ENCODE data around the gene FXYD6. TPM values are rescaled to one million over a fixed set of nuclear protein-coding genes. Genes with fewer than 3 reads are reported as not detected.

Gene FXYD6
- total and polyA plus RNA-seq, 2 of the 8 experiments (the other 6 are each of a cell fraction or from before 2014, with no cell fraction given) = 44.6 to 117 TPM

DNA sequence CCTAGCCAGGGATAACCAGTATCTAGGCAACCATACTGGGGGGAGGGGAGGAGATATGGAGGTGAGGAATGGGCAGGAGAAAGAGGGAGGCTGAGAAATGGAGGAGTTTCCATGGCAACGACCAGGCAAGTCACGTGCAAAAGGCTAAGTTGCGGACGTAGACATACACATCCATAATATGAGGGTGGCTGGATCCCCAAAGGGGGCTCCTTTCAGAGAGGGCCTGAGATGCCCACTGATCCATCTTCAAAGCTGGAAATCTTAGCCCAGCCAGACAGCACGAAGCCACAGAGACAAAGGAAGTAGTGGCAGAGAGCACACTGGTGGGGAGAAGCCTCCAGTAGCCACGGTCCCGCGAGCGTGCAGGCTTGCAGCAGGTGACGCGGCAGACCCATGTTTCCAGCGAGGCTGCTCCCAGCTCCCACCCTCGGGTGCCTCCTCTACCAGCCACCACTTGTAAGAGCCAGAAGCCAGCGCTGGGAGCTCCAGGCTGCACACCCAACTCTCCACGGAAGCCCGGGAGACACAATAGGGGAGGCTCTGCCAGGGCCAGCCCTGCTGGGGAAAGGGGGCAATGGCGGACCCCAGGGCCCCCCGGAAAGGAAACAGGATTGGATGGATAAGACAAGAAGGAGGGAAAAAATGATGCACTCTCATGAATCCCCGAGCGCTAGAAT, 938 bp downstream of the FXYD6 start:
- H2AFZ ChIP-seq (ENCODE audit: low read length) = peak overlapping the region; percentile 26
- DNase-seq (ENCODE audit: low read depth in 1 of 2, low spot score in 2 of 2) (peak in 1 of 2 experiments; percentile 59), FAIRE-seq (no peak)
- H3K23me2 ChIP-seq (ENCODE audit: low read depth, low read length) = peaks cover 25% of the 10 kb centered on the region
- peak overlapping the region; percentile 96 for H3K18ac ChIP-seq (ENCODE audit: extremely low read depth, low read length)
- H2BK120ac ChIP-seq (replicated peaks; ENCODE audit: low read depth, low read length) = no peak overlapping the region
- peak overlapping the region; percentile 98; the same call in 1 of the 2 replicates for H2BK12ac ChIP-seq (ENCODE audit: low read depth, low read length)
- ChIA-PET POLR2A (ENCODE audit: partially characterized antibody) (interaction anchor here (1.2 to 1.9 kb wide), 6 partner anchors 14 to 71 kb away, joined by 3 to 12 read pairs (median 4); no protein-coding TSS in a partner anchor), CTCF (ENCODE audit: partially characterized antibody) (interaction anchor here (1.0 to 4.7 kb wide), 6 partner anchors 10 to 69 kb away, joined by 3 to 30 read pairs (median 4); no protein-coding TSS in a partner anchor)
- H2BK15ac ChIP-seq (ENCODE audit: low read length) = peak overlapping the region; percentile 84; the same call in 1 of the 2 replicates
- no peak overlapping the region for H3K56ac ChIP-seq (replicated peaks; ENCODE audit: insufficient read length, low read depth, low read length)
- H3K4ac ChIP-seq (replicated peaks; ENCODE audit: insufficient read length, low read depth, low read length) = no peak overlapping the region
- H3K27me3 ChIP-seq (replicated peaks in 1 of 4; ENCODE audit: control insufficient read depth in 3 of 4, extremely low read depth in 1 of 4, insufficient read depth in 3 of 4, low read length in 3 of 4) = peaks cover 0 to 17% (median 15%) of the 10 kb centered on the region in 4 experiments; a peak in 4 of 7 replicates
- WGBS, 2 experiments (ENCODE audit: extremely low coverage in 1 of 2, insufficient coverage in 1 of 2, insufficient read length in 1 of 2, insufficient replicate concordance in 2 of 2, low coverage in 1 of 2, low lambda C conversion rate in 2 of 2, missing lambda C conversion rate in 1 of 2) = 8% methylated on average over 20 of the region's 20 CpGs; no CpG with 5 or more reads in 1 of the 2 experiments
- H3K4me1 ChIP-seq (replicated peaks in 1 of 4; ENCODE audit: control insufficient read depth in 3 of 4, insufficient read depth in 4 of 4, low read length in 3 of 4) = peaks cover 11 to 30% (median 23%) of the 10 kb centered on the region in 4 experiments
- H3K9ac ChIP-seq (replicated peaks in 1 of 4; ENCODE audit: extremely low read depth in 1 of 4, low read depth in 3 of 4, low read length in 3 of 4) = peak overlapping the region in 3 of 4 experiments; percentile 26 to 77 (median 75); a peak in 6 of 7 replicates
- no peak overlapping the region for H3K27ac ChIP-seq (ENCODE audit: low read depth, low read length)
- peak overlapping the region; percentile 99 to 100 for H3K4me2 ChIP-seq (ENCODE audit: insufficient read depth in 1 of 2, low read depth in 2 of 2, low read length in 2 of 2)
- peak overlapping the region; percentile 83; the same call in 1 of the 2 replicates for H2BK20ac ChIP-seq (ENCODE audit: low read length)
- H3K23ac ChIP-seq (ENCODE audit: insufficient read length) = no peak overlapping the region
- H3K4me3 ChIP-seq (ENCODE audit: extremely low read depth in 1 of 4, insufficient read depth in 2 of 4, low read depth in 3 of 4, low read length in 4 of 4) = peak overlapping the region; percentile 86 to 96 (median 87)
- H2AK5ac ChIP-seq (ENCODE audit: low read depth, low read length) = peak overlapping the region; percentile 29; the same call in 1 of the 2 replicates
- peak overlapping the region; percentile 92 for H4K91ac ChIP-seq (replicated peaks; ENCODE audit: insufficient read length, low read length)
- peaks cover 9% of the 10 kb centered on the region for H3K79me1 ChIP-seq (ENCODE audit: low read depth, low read length)
- no peak overlapping the region for H3K14ac ChIP-seq (ENCODE audit: insufficient read length)
- H4K5ac ChIP-seq (ENCODE audit: insufficient read length, low read depth, low read length) = peak overlapping the region; percentile 40
- H2BK5ac ChIP-seq (ENCODE audit: low read depth, low read length) = no peak overlapping the region
- H3K9me3 ChIP-seq (ENCODE audit: insufficient read depth in 2 of 2, low read depth in 1 of 2, low read length in 1 of 2) = no peaks in the 10 kb centered on the region
- H3K36me3 ChIP-seq (ENCODE audit: control insufficient read depth in 2 of 4, insufficient read depth in 4 of 4, low read length in 3 of 4) = no peaks in the 10 kb centered on the region
- peaks cover 3 to 7% of the 10 kb centered on the region in 2 experiments for H4K20me1 ChIP-seq (replicated peaks in 1 of 2; ENCODE audit: control insufficient read depth in 1 of 2, insufficient read depth in 2 of 2, low read length in 2 of 2)
- peak overlapping the region; percentile 83 for H4K8ac ChIP-seq (ENCODE audit: extremely low read depth, insufficient read depth, low read length)
- H3K79me2 ChIP-seq (ENCODE audit: control insufficient read depth in 1 of 2, insufficient read depth in 2 of 2, low read length in 2 of 2) = peaks cover 0 to 37% of the 10 kb centered on the region in 2 experiments; a peak in 1 of 4 replicates
- TF ChIP-seq POLR2A (IDR thresholded peaks at IDR 0.05; ENCODE audit: control extremely low read depth in 1 of 2, low read depth in 2 of 2, low read length in 2 of 2) = 0 out of 3 replicates have a peak, but pooled peaks of 1 of the 2 experiments have one; percentile 29
- TF ChIP-seq, protein P1, sequence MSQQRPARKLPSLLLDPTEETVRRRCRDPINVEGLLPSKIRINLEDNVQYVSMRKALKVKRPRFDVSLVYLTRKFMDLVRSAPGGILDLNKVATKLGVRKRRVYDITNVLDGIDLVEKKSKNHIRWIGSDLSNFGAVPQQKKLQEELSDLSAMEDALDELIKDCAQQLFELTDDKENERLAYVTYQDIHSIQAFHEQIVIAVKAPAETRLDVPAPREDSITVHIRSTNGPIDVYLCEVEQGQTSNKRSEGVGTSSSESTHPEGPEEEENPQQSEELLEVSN (IDR thresholded peaks at IDR 0.05) = 0 out of 2 replicates have a peak, but pooled peaks have one; percentile 4
- peak; percentile 81 for TF ChIP-seq YY1 (IDR thresholded peaks at IDR 0.05; ENCODE audit: low read depth, low read length)
- TF ChIP-seq CBX5 (IDR thresholded peaks at IDR 0.05; ENCODE audit: low read depth, low read length) = no peak
- no peak for TF ChIP-seq TAF7 (optimal IDR thresholded peaks at IDR 0.05; ENCODE audit: borderline replicate concordance, low read depth, low read length)
- TF ChIP-seq FOSL1 (IDR thresholded peaks at IDR 0.05; ENCODE audit: insufficient read depth, low read depth, low read length) = no peak
- TF ChIP-seq EGR1 (IDR thresholded peaks at IDR 0.05; ENCODE audit: borderline replicate concordance, low read depth, low read length) = no peak
- no peak for TF ChIP-seq BACH1 (IDR thresholded peaks at IDR 0.05; ENCODE audit: low read length)
- TF ChIP-seq KDM4A (IDR thresholded peaks at IDR 0.05; ENCODE audit: low read depth, low read length, severe bottlenecking) = peak; percentile 18
- TF ChIP-seq SIRT6 (IDR thresholded peaks at IDR 0.05; ENCODE audit: low read length) = no peak
